SK-N-MC (cell line): ENCODE data around the gene LEF1.
A peak's percentile ranks its signal among the peaks of the same experiment; 100 is the strongest.

Experiments used
- EZH2 ChIP-seq: fragments of 200-600 bp; sonication (generic); IDR thresholded peaks from one replicate; pipeline ENCODE4 v1.6.1; 2017; ENCODE audit warnings: antibody characterized with exemption
- FOXP2 ChIP-seq: optimal IDR thresholded peaks from 2 replicates; pipeline ENCODE3; 2011; ENCODE audit warnings: mild to moderate bottlenecking, moderate library complexity; ENCODE audit not compliant: insufficient read depth; ENCODE audit errors: extremely low read length, control extremely low read depth
- POLR2AphosphoS5 ChIP-seq: IDR thresholded peaks from 2 replicates; pipeline ENCODE4 v1.6.1; 2012; ENCODE audit warnings: mild to moderate bottlenecking, low read depth, low read length, borderline replicate concordance

- TF ChIP-seq EZH2 (no peak), POLR2AphosphoS5 (peak; percentile 30), FOXP2 (no peak)
Measured at GRCh38 chr4:108170631-108171338, 2.1 kb upstream of the LEF1 start.
